Right lobe of liver (tissue), 4 donors: ENCODE results near the gene OMA1.

Experiments used
- POLR2A ChIP-seq: fragments of 450-650 bp; IDR thresholded peaks from one replicate; pipeline ENCODE4 v1.6.1; 2017; ENCODE audit warnings: antibody characterized with exemption, mild to moderate bottlenecking
- TF ChIP-seq, protein P1 (sequence below), 4 donors: fragments of 200-600 bp in 3 of 4; fragments of 450-650 bp in 1 of 4; IDR thresholded peaks; one replicate each; pipeline versions ENCODE4 v1.5.1 to v1.8.0; 2016 to 2022; ENCODE audit warnings: antibody characterized with exemption in 4 of 4, mild to moderate bottlenecking in 2 of 4
- donor health status: DM: no; HTN: no; CAD: no.
- donor health status: DM: no; HTN: no; CAD: no.
- donor health status: DM: no; HTN: yes; CAD: no.

DNA sequence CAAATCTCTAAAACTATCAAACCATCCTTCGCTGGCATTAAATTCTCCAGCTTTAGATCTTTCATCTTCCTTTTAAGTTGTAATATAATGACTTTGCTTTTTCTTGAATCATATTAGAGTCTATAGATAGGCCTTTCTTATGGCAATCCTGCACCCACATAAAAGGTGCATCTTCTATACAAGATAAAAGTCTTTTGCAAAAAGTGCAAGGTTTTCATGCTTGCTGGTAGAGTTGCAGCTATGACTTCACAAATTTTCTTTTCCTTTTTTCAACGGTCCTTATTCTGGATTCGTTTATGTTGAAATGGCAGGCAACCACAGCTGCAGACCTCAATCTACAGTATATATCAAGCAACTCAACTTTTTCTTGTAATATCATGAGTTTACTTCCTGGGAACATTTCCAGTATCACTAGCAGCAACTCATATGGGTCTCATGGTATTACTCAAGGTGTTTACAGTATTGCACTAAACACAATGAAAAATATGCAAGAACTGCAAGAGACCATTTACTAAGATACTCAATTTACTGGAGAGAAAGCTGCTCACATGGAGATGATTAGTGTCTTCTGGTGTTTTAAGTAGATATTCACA, 22.1 kb downstream of the OMA1 start:
- TF ChIP-seq, protein P1, sequence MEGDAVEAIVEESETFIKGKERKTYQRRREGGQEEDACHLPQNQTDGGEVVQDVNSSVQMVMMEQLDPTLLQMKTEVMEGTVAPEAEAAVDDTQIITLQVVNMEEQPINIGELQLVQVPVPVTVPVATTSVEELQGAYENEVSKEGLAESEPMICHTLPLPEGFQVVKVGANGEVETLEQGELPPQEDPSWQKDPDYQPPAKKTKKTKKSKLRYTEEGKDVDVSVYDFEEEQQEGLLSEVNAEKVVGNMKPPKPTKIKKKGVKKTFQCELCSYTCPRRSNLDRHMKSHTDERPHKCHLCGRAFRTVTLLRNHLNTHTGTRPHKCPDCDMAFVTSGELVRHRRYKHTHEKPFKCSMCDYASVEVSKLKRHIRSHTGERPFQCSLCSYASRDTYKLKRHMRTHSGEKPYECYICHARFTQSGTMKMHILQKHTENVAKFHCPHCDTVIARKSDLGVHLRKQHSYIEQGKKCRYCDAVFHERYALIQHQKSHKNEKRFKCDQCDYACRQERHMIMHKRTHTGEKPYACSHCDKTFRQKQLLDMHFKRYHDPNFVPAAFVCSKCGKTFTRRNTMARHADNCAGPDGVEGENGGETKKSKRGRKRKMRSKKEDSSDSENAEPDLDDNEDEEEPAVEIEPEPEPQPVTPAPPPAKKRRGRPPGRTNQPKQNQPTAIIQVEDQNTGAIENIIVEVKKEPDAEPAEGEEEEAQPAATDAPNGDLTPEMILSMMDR (IDR thresholded peaks at IDR 0.05), result no peak
- TF ChIP-seq POLR2A, result no peak
